ENCODE measurements around the gene PAM16.

PAM16 gene

DNA sequence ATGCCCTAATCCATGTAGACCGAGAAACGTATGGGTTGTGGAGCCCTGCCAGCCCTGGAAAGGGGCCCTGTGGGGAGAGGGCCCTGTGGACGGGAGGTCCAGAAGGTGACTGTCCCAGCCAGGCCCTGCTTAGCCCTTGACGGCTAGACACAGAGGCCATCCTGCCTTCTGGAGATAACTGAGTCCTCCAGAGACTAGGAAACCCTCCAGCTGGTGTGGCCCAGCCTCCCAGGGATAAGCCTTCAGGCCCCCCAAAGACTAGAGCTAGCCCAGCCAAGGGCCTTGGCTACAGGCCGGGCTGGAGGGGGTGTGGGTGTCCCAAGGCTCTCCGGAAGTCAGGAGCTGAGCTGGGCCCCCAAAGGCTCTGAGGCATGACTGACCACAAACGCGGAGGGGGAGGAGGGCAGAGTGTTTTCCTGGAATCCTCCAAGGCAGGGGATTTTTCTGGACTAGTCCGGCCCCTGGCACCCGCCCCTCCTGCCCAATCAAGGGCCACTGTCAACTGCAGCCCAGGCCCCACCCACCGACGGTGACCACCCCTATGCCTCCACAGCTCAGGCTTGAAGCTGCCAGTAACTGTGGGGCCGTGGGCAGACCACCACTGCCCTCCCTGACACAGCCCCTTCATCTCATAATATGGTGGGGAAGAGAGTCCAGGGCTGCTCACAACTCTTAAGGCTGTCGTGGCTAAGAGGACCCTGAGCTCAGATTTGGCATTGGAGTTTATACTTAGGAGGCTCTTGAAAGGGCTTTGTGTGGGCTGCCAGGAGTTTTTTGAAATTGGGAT lies 19.6 kb upstream of the PAM16 start:
- no peak for DNase-seq

DNA sequence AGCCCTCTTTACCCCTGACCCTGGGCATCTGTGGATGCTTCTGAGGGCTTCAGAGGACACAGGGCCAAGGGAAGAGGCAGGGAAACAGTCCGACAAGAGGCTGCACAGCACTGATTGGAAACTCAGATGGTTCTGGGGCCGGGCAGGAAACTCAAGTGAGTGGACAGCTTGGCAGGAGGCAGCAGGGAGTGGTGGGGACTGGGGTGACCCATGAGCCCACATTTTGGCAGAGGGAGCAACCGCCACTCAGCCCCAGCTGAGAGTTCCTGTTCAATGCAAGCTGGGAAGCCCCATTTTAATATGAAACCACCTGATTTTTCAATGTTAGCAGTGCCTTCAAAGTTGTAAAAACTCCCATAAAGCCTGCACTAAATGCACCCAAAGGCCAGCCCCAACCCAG lies 19.0 kb upstream of the PAM16 start:
- DNase-seq, result no peak

DNA sequence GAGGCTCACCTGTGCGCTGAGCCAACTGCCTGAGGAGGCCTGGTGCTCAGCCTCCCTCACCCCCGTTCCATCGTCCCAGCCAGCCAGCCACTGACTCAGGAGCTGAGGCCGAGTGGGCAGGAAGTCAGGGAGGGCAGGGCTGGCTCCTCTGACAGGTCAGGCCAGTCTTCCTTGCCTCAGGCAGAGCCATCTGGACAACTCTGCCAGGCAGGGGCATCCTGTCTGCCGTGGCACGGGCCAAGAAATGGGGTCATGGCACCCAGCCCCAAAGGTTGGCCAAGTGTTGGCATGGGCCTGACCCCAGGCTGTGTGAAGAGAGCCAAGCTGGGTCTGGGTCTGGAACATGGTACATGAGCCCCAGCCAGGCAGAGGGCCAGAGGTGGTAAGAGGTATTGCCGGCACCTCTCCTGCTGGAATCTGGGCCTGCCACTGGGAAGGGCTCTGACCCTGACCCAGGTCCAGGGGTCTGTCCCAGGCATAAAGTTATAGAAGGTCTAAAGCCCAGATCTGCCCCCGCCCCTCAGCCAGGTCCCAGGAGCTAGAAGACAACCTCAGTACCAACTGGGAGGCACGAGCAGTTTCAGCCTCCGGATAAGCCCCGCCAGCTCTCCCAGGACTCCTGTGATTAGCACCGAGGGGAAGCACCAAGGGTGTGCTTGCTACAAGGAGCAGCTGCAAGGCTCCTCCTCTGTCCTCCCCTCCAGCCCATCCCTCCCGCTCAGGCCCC lies 18.0 kb upstream of the PAM16 start:
- DNase-seq, result no peak

DNA sequence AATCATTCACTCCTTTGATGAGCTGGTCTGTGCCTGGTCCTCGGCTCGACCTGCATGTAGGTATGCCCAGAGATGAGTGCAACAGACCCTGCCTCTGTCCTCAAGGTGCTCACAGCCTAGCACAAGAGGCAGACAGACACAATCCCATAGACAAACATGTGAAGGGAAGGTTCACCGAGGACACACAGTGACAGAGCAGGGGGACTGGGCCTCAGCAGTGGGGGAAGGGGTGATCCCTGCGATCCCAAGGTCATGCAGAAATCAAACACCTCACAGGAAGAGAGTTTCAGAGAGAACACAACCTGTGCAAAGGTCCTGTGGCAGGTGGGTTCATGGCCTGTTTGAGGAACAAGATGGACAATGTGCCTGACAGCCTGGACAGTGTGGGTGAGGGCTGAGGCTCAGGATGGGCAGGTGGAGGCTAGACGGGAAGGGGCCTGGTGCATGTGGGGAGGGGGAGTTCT lies 16.3 kb upstream of the PAM16 start:
- DNase-seq, result no peak

DNA sequence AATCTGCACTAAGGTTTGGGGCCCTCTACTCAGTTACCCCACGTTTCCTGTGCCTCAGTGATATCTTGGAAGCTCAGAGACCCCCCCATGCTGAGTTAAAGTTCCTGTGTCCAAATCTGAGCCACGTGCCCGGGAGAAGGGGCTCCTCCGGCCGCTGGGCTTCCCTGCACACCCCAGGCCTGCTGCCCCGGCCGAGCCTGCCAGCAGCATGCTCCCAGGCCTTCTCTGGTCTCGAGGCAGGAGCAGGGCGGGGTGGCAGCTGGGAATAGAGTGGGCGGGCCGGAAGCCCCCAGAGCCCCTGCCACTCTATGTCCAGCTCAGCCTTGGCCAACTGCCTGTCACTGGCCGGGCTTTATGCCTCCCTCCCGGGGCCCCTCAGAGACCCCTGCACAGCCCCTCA lies 14.9 kb upstream of the PAM16 start:
- DNase-seq, result no peak

DNA sequence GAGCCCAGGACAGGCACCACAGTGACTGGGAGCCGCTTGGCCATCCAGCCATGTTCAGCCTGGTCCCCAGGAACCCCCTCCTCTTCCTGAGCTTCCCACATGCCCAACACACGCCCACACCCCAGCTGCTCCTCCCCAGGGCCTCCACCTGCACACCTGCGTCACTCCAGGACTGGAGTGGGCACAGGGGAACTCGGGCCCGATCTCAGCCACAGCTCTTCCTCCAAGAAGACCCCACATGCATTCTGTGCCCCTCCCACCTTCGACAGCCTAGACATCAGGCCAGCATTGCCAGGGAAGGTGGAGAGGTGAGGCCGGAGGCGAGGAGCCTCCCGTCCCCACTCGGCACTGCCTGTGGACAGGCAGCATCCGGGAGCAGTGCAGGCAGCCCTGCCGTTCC lies 14.5 kb upstream of the PAM16 start:
- no peak for DNase-seq

DNA sequence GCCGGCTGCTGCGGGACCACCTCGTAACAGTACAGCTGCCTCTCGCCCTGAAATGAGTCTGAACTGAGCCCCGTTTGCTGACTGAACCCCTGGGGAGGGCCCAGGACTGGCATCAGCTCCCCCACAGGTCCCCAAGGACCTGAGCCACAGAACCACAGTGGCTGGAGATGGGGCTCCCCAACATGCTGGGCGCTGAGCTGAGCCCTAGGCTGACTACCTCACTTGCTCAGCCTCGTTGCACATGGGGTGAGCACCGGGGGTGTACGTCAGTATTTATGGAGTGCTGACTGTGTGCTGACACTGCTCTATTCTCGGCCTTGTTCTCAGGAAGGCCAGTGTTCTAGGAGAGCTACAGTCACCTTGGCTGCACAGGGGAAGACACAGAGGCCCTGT lies 13.9 kb upstream of the PAM16 start:
- no peak for DNase-seq

DNA sequence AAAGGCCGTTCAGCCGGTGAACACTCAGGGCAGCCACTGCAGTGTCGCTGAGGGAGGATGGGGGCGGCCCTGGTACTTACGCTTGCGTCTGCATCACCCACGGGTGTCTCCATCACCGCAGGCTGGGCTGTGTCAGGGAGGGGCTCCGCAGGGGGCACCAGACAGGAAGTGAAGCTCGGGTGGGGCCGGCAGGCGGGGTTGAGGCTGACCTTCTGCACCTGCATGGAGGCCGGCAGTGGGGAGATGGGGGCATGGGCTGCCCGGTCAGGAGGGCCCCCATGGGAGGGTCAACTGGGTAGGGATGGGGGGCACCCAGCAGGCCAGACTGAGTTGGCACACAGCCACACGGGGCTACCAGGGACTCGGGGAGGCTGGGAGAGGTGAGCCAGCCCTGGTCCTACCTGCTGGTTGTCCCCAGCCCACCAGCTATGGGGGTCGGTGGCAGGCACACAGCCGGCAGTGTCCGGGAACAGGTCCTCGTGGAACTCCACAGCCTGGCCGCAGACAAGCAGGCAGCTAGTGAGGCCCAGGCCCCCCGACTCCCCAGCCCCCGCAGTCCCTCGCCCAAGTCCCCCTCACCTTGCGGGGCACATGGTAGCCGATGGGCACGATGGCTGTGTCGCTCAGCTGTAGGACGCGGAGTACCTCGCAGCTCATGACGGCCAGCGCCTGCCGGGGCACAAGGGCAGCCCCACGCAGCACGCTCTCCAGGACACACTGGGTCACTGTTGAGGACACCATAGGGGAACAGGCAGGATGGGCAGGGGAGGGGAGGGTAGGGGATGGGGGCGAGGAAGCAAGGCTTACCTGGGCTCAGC lies 13.3 kb upstream of the PAM16 start:
- no peak for DNase-seq

DNA sequence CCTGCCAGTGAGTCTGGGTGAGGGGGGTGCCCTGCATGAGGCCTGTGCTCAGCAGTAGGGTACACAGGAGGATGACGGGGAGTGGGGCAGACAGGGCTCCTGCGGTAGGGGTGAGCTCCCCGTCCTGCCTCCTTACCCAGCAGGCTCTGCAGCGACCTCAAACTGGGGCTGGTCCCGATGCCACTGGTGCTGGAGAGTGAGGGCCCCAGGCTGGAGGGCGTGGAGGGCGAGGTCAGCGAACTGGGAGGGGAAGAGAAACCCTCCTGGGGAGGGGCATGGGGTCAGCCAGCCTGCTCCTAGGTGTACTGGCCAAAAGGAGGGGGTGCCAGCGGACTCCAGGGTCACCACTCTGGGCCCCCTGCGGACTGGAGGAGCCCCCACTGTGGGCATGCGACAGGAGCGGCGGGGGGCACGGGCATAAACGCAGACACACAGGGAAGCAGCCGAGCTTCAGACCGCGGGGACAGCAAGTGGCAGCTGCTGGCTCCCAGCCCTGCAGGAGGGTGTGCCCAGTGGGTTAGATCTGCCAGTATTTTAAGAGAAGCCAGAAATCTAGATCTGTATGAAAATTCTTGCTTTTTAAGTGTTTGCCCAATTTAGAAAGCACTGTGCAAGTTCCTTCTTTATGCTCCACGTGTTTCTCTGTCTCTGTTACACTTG lies 11.5 kb upstream of the PAM16 start:
- DNase-seq, result no peak

DNA sequence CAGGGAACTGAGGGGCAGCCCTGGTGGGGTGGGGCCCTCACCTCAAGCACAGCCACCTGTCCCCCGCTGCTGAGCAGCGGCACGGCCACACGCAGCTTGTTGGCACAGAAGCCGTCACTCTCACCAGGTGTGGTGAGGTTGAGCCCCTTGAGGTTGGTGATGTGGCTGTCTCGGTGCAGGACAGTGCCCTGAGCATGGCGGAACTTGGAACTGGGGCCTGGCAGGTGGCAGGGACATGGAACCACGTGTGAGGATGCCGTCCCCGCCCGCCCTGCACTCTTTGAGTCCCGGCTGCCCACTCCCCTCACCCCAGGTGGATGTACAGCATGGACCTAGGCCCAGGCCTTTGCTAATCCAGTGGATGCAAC lies 10.8 kb upstream of the PAM16 start:
- DNase-seq, result no peak

DNA sequence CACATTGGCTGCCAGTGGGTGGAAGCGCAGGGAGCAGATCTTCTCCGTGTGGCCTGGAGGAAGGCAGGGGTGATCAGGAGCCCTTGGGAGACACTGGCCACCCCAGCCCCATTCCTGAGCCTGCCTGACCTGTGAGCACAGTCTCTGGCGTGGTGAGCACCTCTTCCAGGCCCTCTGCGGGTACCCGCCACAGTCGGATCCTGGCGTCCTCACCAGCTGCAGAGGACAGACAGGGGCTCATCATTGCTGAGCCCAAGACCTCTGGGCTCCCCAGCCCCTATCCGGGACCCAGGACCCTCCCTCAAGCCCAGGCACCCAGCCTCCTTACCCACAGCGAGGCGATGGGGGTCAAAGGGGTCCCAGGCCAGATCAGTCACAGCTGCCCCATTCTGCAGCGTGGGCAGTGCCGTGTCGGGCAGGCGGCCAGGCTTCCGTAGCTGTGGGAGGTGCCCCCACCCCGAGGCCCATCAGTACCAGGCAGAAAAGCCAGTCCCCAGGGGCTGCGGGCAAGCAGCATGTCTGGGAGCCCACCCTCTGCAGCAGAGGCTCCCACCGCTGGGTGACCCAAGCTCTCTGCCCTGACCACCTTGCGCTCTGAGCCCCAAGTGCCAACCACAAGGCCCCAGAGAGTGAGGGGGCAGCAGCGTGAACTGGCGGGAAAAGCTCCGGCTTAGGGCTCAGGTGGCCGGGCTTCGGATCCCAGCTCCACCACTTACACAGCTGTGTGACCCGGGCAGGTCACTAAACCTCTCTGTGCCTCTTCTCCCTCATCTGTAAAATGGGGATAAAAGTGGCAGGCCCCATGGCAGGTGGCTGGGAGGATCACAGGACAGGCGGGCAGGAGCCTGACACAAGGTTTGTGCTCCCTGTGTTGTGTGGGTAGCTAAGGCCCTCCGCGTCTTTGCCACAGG lies 10.2 kb upstream of the PAM16 start:
- no peak for DNase-seq

DNA sequence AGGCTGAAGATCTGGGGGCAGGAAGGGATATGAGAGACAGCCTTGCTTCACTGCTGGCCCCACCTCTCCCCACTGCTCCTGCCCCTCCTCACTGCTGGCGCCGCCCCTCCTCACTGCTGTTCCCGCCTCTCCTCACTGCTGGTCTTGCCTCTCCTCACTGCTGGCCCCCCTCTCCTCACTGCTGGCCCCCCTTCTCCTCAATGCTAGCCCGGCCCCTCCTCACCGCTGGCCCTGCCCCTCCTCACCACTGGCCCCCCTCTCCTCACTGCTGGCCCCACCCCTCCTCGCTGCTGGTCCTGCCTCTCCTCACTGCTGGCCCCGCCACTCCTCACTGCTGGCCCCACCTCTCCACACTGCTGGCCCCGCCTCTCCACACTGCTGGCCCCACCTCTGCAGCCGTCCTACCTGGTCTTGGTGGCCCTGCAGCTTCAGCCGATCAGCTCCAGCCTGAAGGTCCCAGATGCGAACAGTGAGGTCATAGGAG lies 9.5 kb upstream of the PAM16 start:
- DNase-seq, result no peak

DNA sequence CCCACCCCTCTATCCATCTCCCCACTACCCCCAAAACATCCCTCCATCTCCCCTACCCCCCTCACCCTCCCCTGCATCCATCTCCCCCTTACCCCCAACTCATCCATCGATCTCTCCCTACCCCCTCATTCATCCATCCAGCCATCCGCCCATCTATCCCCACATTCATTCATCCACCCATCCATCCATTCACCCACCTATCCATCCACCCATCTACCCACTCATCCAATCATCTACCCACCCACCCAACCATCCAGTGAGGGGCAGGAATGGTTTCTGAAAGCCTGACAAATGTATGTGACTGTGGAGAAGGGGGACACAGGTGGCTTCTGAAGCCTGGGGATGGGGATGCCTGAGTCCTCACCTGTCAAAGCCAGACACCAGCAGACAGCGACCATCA lies 8.8 kb upstream of the PAM16 start:
- no peak for DNase-seq

DNA sequence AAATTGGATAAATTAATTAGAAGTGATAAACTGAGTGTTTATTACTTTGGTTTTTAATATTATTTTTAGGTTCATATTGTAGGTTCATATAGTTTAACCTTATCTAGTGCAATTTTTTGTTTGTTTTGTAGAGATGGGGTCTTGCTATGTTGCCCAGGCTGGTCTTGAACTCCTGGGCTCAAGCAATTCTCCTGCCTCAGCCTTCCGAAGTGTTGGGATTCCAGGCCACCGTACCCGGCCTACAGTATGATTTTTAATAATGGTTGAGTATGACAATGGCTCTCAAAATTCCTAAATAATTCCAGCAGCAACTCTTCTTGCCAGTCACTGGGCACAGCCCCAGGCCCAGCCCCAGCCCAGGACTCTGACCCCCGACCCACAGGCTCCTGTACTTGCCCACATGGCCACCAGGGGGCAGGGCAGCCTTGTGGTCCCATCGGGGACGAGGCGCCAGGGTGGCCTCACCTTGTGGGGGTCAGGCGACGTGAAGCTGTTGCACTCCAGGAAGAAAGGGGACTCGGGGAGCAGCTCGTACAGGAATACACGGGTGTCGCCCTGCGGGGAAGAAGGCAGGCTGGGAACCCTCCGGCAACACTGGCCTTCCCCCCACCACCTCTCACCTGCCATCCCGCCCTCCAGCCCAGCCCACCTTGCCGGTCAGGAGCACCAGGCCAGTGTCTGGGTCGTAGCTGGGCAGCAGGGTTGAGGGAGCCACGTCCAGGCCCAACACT lies 7.9 kb upstream of the PAM16 start:
- DNase-seq, result peak; percentile 64

DNA sequence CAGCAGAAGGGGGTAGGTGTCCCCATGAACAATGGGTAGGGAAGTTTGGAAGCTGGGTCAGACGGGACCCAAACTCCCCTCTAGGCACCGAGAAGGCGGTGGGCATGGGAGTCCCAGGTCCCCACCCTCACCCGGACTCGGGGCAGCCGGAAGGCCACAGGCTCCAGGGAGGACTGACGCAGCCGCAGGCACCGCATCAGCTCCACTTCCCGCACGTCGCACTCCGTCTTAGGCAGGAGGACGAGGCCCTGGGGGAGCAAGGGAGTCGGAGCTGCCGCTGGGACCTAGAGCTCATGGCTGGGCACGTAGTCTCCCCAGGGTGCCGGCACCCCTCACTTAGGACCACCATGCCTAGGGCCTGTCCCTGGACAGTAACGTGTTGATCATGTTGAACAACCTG lies 7.1 kb upstream of the PAM16 start:
- no peak for DNase-seq

DNA sequence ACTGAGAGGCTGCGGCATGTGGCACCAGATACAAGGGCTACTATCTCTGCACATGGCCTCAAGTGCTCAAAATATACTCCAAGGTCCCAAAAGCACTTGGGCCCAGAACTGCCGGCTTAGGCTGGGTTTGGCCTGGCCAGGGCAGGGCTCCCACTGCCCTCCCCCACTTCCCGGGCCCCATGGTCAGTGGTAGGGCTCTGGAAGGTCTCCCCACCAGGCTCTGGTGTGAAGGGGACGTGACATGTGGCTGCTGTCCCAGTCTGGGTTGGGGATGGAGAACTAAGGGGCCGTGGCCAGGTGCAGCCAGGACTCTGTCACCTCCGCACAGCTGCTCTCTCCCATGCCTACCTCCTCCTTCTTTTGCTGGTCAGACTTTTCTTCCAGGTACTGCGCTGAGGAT lies 5.7 kb upstream of the PAM16 start:
- DNase-seq, result no peak

DNA sequence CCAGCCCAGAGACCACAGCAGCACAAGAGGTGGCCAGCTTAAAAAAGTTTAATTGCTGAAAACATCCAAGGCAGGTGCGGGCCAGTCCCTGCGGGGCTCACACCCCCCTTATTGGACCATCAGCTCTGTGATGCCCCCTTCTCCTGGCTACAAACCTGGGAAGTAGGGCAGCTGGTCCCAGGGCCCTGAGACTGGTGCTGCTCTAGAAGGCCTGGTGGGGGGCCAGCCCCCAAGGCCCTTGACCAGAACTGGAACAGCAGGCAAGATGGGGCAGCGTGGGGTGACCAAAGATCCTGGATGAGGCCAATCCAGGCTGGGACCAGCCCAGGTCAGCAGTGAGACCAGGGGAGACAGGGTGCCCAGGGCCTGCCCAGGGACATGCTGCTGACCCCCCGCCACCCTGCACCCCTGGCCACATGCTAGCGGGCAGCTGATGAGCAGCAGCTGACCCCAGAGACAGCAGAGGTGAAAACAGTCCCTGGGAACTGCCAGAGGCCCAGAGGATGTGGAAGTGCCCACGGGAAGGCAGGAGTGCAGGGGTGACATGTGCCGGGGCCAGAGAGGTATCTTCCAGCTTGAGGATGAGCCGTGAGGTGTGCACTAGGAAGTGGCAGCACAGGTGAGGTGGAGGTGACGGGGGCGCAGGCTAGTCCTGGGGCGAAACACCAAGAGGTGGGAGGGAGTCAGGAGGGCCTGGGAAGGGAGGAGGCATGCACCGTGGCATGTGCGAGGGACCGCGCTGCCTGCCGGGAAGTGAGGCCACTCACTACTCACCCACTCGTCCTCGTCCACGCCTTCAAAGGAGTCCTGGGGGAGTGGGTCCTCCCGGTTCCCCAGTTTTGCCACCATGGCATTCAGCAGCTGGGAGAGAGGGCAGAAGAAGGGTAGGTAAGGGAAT lies 3.6 kb upstream of the PAM16 start:
- no peak for DNase-seq

DNA sequence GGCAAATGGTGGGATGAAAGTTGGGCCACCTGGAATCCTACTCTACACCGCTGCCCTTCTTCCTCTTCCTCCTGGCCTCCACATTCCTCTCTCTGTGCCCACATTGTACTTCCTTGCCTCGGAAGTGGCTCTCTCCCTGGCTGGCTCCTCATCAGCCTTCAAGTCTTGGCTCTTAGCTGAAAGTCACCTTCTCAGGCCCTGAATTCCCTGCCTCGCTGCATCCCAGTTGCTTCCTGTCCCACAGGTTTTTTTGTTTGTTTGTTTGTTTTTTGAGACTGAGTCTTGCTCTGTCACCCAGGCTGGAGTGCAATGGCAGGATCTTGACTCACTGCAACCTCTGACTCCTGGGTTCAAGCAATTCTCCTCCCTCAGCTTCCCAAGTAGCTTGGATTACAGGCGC lies 2.6 kb upstream of the PAM16 start:
- DNase-seq, result no peak

DNA sequence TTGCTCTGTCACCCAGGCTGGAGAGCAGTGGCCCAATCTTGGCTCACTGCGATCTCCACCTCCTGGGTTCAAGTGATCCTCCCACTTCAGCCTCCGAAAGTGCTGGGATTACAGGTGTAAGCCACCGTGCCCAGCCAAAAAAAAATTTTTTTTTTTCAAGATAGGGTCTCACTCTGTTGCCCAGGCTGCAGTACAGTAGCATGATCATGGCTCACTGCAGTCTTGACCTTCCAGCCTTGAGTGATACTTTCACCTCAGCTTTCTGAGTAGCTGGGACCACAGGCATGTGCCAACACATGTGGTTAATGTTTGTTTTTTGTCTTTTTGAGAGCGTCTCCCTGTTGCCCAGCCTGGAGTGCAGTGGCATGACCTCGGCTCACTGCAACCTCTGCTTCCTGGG lies 1.7 kb upstream of the PAM16 start:
- no peak for DNase-seq

DNA sequence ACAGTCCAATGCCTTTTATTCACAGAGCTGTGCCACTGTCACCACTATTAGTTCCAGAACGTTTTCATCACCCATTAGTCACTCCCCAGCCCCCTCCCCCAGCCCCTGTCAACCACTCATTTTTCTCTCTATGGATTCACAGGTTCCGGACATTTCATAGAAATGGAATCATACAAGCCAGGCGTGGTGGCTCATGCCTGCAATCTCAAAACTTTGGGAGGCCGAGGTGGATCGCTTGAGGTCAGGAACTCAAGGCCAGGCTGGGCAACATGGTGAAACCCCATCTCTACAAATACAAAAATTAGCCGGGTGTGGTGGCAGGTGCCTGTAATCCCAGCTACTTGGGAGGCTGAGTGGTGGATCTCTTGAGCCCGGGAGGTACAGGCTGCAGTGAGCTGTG lies 759 bp upstream of the PAM16 start:
- no peak for DNase-seq
